ENCODE data around the gene ATP6V1B1.
"Not testable (repeated sequence)": the region's sequence is repeated elsewhere in the genome, so short reads cannot be mapped to it uniquely, and the experiment has no call there.

The ATP6V1B1 gene

DNA sequence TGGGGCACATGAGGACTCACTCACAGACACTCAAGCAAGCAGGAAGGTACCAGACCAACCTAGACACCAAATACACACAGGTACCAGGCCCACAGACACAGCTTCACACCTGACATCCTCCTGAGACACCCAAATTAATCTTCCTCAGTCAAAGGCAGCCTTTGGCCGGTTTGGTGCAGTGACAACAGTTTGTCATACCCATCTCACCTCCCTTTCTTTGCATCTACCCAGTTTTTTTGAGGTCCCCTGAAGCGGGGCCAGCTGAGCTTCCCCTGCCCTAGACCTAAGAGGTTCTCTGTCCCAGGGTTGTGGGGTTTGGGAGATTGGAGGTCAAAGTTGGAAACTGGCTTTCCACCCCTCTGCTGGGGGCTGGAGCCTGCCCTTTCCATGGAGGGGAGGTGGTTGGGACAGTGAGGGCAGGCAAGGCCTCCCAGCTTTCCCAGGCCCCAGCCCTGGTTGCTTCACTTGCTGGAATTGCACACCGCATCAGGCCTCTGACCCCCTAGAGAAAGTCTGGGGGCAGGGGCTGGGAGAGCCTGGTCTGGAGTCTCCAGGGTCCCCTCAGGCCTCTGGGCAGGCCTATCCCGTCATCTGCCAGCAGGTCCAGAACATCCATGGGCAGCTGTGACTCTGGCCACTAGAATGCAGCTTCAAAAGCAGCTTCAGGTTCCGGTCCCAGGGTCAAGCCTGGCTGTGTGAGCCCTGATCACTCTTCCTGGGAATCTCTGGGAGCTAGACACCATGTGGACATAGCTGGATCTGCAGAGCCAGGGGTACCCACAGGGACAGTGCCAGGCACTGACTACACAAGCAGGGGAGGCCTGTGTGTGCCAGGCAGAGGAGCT, 71.5 kb downstream of the ATP6V1B1 start:
- Mint-ChIP-seq H3K9me3 (no peaks in the 10 kb centered on the region), H3K36me3 (no peaks in the 10 kb centered on the region), H3K27ac (no peak overlapping the region), H3K27me3 (peaks cover 13% of the 10 kb centered on the region), H3K4me3 (no peak overlapping the region), H3K4me1 (no peaks in the 10 kb centered on the region)

DNA sequence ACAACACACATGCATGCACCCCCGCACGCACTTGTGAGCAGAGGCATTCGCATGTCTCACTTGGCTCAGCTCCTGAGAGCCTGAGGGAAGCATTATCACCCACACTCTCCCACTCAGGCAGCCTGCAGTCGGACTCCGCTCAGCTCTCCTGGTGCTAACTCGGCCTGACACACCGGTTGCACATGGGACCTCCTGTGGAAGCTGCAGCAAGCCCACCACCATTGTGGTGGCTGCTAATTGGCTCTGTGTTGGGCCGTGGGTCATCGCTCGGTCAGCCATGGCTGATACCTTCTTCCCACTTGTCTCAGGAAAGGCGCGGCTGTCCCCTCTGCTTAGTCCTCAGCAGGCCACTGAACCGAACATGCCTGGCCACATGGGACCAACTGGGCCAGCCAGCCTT, 72.6 kb downstream of the ATP6V1B1 start:
- no peaks in the 10 kb centered on the region for H3K4me1 Mint-ChIP-seq
- no peaks in the 10 kb centered on the region for H3K9me3 Mint-ChIP-seq
- no peak overlapping the region for H3K4me3 Mint-ChIP-seq
- H3K27ac Mint-ChIP-seq = no peak overlapping the region
- peaks cover 15% of the 10 kb centered on the region for H3K27me3 Mint-ChIP-seq
- no peaks in the 10 kb centered on the region for H3K36me3 Mint-ChIP-seq

DNA sequence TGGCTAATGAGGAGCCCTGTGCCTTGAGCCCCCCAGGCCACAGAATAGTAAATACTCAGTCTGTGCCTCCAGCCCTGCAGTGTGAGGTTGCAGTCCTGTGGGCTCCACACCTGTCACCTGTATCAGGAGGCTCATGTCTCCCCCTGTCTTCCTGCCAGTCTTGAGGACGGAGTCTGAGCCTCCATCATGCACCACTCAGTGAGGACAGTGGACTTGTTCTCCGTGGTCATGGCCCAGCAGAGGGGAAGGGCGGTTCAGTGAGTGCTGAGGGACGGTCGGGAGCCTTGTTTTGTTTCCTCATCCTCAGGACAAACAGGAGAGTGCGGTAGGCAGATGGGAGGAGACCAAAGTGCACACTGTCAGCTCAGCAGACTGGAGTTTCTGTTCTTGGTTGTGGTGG, 76.1 kb downstream of the ATP6V1B1 start:
- not testable (repeated sequence) for H3K27ac Mint-ChIP-seq, H3K4me3 Mint-ChIP-seq, H3K4me1 Mint-ChIP-seq, H3K9me3 Mint-ChIP-seq, H3K36me3 Mint-ChIP-seq
- H3K27me3 Mint-ChIP-seq = peaks cover 15% of the 10 kb centered on the region
